22Rv1 (cell line): ENCODE data around the gene STRIT1.

Source experiments
- ZFX ChIP-seq: fragments of 450-650 bp; IDR thresholded peaks from 2 replicates; pipeline ENCODE4 v1.6.1; 2017; ENCODE audit warnings: antibody characterized with exemption, borderline replicate concordance
- TF ChIP-seq, protein P1 (sequence below): fragments of 450-650 bp; IDR thresholded peaks from 2 replicates; pipeline ENCODE4 v1.5.1; 2017; ENCODE audit warnings: mild to moderate bottlenecking

DNA sequence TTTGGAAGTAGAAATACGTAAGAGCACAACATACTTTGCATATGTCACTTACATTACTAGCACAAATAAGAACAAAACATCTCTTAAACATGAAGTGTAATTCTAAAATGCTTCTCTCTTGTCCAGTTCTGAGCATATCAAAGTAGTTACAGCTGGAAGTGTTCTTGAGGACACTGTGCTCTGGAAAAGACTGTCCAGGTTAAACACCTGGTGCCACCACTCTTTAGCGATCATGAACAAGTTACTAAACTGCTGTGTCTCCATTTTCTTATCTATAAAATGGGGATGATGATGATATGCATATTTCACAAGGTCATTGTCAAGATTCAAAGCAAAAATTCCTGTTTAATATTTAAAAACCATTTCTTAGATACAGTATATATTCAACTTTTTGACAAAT lies 790 bp downstream of the STRIT1 start:
- TF ChIP-seq, protein P1, sequence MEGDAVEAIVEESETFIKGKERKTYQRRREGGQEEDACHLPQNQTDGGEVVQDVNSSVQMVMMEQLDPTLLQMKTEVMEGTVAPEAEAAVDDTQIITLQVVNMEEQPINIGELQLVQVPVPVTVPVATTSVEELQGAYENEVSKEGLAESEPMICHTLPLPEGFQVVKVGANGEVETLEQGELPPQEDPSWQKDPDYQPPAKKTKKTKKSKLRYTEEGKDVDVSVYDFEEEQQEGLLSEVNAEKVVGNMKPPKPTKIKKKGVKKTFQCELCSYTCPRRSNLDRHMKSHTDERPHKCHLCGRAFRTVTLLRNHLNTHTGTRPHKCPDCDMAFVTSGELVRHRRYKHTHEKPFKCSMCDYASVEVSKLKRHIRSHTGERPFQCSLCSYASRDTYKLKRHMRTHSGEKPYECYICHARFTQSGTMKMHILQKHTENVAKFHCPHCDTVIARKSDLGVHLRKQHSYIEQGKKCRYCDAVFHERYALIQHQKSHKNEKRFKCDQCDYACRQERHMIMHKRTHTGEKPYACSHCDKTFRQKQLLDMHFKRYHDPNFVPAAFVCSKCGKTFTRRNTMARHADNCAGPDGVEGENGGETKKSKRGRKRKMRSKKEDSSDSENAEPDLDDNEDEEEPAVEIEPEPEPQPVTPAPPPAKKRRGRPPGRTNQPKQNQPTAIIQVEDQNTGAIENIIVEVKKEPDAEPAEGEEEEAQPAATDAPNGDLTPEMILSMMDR: no peak
- TF ChIP-seq ZFX: no peak
